NCI-H1436 (cell line): ENCODE data around the gene ALX4.

Experiments
- DNase-seq: peaks from one replicate; lab custom pipeline; 2025; lab: John Stamatoyannopoulos, UW

Gene ALX4

DNA sequence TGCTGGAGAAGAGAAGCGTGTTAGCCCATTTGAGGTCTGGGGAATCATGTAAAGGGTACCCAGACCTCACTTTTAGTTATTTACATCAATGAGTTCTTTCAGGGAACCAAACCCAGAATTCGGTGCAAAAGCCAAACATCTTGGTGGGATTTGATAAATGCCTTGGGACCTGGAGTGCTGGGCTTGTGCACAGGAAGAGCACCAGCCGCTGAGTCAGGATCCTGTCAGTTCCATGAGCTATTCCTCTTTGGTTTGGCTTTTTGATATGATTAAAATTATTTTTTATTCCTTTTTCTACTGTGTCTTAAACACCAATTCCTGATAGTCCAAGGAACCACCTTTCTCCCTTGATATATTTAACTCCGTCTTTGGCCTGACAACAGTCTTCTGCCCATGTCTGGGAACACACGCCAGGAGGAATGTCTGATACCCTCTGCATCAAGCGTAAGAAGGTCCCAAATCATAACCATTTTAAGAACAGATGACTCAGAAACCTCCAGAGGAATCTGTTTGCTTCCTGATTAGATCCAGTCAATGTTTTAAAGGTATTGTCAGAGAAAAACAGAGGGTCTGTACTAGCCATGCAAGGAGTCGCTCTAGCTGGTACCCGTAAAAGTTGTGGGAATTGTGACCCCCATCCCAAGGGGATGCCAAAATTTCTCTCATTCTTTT lies 65.2 kb downstream of the ALX4 start:
- DNase-seq: no peak

DNA sequence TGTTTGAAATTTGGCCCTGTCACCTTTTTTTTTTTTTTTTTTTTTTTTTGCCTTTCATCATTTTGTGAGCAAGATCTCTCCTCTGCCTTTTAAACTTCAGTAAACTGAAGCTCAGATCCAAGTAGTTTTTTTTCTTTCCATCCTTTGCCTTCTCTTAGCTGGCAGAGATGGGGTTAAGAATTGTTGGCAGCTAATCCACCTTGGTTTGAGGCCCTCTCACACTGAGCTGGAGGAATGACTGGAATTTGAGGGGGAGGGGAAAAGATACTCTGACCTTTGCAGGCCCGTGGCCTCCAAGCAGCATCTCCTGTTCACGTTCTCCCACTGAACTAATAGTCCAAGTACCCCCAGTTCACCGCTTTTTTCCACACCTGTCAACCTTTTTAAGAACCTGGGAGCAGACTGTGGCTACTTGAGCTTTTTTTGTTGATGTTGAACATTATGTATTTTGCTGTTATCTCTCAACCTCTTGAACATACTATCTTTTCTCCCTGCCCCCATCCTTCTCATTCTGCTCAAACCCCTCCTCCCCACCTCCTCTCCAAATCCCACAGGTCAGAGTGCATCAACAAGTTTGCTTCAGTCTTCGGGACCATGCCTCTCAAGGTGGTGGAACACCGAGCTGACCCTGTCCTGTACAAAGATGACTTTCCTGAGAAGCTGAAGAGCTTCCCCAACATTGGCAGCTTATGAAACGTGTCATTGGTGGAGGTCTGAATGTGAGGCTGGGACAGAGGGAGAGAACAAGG lies 66.2 kb downstream of the ALX4 start:
- no peak for DNase-seq

DNA sequence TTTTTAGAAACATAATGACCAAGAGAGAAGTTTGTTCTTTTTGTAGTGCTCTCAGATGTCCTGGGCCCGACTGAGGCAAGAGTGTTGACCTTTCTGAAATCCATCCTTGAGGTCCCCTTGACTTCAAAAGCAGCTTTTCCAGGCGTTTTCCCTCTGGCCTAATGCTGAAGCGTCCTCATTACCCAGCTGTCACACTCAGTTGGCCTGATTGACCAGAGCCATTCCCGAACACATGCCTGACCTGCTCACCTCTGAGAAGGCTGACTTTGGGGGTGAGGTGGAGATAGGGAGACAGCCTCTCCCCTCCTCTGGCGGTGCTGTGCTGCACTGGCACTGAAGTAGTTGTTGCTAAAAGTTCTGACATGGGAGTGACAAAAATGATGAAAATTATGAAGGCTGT lies 66.9 kb downstream of the ALX4 start:
- DNase-seq: no peak

DNA sequence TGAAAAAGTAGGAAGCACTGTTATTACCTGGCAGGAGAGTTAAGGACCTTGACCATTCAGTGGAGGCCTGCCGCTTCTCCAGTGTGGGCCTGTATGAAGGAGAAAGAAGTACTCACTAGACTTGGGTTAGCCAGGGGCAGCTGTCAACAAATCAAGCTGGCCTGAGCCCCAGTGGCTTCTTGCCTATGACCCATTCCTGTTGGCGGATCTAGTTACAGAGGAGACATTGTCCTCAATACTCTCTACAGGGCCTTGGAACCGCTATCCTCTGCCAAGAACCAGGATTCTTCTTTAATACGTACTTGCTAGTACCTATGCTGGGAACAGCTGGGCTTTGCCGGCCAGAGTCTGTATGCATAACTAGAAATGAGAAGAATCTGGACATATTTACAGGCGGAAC lies 68.1 kb downstream of the ALX4 start:
- DNase-seq: no peak

DNA sequence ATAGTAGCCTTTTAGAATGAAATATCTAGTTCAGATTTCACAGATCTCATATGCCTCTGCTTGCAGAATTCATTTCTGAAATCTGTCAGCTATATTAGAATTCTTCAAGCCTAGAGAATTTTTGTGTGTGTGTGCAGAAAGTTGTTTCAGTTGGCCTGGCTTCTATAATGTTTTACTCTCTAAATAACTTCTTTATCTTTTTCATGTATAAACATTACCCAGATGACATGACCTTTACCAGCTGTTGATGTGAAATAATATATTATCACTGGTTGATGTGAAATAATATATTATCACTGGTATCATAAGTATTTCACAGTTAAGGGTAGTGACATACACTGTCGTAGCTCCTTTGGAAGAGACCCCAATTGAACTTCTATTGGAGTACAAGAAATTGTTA lies 72.8 kb downstream of the ALX4 start:
- no peak for DNase-seq

DNA sequence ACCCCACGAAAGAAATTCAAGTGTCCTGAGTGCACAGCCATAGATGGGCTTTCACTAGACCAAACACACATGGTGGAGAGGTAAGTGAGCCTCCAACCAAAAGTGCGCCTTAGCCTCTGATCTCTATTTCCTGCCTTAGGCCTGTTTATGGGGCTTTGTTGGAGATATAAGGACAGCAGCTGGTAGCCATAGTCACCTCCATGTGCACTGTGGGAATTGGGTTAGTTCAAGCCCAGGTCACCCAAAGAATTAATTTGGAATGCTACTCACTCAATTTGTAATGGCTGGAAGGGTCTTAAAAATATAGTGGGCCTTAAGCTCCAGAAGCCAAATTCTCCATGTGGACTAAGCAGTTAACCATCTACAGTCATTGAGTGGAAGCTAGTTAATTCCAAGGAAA lies 73.6 kb downstream of the ALX4 start:
- no peak for DNase-seq

DNA sequence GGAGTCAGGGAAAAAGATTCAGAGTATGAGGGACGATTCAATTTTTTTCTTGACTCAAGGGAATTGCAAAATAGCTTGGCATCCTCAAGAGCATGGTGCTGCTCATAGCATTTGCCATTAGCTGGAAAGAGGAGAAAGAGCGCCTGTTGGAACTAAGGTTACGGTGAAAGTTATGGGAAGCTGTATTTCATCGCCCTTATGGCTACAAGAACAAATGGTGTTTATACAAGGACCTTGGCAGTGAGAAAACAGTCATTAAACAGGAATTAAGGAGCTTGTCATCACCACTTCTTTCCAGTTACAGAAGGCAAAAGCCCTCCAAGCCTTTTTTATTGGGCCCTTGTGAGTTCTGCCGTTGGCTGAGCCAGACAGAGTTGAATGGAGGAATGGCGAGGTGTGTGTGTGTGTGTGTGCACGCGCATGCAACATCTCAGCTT lies 74.2 kb downstream of the ALX4 start:
- no peak for DNase-seq

DNA sequence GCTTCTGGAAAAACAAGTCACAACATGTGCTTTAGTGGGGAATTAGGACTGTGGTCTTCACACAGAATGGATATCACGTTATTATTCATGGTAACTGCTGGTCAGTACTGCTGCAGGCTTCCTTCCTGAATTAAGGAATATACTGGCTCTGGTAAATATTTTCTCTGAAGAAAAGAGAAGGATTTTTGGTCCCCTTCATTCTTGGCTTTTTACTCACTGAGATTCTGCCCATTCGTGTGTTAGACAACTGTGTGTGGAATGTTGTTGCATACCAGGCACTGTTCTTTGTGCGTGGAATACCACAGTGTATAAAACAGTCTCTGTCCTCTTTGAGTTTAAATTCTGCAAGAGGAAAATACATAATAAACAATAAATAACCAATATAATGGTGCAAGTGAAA lies 80.3 kb downstream of the ALX4 start:
- no peak for DNase-seq

DNA sequence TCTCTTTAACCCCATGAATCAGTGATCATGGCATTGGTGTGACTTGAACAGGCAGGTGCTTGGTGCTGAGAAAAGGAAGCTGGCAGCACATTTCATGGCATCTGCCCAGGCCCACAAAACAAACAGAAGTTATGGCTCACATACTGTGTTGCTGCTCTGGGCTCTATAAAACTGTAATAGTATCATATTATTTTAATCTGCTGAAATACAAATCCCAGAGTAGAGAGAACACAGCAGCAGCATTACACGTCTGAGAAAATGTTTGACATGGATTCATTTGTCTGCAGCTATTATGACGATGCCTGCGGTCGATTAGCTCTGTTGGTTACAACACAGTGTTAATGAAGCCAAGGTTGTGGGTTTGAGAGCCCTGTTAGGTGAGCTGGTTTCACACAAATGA lies 80.8 kb downstream of the ALX4 start:
- DNase-seq: no peak

DNA sequence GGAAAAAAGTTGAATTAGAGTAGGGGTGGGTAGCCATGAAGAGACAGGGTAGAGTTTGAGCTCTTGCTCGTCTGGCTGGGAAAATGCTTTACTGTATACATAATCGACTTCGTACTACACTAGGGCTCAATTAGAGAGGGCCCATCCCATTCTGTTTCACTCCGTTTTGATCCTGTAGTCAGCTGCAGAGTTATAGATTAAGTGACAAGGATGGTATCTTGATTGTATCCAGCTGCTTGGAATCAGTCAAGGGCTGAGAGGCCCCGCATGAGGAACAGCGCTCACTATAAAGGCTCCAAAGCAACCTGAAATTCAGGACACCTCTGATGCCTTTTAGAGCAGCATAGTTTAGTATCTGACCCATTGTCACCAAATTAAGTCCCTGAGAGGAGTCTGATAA lies 81.6 kb downstream of the ALX4 start:
- no peak for DNase-seq

DNA sequence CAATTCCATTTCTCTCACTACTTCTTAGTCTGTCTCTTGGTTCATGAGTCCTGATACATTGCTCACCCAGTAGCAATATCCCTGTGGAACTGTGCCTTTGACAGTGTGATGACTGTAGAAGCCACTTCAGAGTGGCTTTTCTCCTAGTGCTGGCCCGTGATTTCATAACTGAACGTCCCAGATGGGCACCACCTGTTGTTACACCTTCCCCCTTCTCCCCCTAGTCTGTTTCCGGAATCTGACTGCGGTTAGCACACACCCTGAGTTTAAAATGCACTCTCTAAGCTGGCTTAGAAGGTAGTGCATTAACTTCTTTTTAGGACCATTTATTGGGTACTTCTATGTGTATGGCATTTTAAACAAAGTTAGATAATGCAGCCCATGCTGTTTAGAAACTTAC lies 83.0 kb downstream of the ALX4 start:
- DNase-seq: no peak

DNA sequence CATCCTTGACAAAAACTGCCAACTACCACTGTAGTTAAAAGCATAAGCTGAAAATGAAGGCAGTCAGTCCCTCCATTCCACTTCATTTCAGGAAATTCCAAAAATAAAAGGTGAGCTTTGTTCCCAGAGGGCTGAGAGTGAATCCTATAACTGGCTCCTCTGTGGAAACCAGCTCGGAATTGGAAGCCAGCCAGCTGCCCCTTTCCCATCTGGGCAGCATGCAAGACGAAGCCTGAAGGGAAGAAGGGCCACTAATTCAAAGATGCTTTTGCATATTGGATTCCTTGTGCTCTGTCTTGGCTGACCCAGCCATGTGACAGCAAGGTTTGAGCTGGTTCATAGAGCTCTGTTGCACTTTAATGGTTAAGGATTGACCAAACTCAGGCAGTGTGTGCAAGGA lies 83.4 kb downstream of the ALX4 start:
- no peak for DNase-seq

DNA sequence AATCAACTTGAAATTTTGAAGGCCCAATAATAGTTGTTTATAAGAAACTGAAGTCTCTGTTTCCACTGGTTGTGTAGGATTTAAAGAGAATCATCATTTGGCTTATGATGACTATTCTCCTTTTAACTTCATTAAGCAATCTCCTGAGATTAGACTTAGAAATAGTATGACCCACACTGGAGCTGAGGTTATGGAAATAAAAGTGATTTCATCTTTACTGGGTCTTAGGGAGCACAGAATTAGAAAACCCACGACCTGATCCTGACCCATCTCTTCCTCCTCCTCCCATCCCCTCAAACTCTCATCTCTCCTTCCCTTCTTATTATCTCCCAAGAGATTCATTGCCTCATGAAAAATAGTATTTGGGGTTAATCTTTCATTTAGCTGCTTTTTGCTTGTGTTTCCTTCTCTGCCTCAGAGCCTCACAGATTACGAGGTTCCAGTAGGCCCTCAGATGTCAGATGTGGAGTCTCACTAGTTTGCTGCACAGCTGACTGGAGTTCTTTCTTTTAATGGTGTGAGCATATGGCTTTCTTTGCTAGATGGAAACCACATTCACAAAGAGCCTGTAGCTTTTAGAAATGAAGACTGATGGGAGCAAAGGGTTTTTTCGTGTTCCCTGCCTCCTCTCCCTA lies 85.0 kb downstream of the ALX4 start:
- DNase-seq: no peak

DNA sequence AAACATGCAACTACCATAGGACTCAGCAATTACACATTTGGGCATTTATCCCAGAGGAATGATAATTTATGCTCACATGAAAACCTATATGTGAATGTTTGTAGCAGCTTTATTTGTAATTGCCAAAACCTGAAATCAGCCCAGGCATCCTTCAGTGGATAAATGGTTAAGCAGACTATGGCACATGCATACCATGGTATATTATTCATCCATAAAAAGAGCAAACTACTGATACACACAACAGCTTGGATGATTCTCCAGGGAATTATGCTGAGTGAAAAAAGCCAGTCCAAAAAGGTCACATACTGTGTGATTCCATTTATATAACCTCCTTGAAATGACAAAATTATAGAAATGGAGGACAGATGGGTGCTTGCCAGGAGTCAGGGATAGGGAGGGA lies 86.7 kb downstream of the ALX4 start:
- DNase-seq: no peak

DNA sequence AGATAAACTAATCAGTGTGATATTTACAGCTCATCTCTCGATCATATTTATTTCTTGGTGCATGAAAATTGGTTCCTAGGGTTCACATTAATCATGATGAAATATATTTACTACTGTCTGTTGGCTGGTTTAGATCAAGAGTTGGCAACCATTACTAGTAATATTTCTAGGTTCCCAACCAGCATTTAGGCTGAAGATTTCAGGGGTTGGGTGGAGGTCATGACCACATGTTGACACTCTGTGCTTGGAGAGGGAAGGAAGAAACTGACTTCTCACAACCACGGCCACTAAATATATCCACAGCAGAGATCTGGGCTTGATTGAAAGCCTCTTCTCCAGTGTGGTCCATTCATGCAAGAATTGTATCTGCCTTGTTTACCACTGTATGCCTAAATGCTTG lies 87.9 kb downstream of the ALX4 start:
- DNase-seq: no peak

DNA sequence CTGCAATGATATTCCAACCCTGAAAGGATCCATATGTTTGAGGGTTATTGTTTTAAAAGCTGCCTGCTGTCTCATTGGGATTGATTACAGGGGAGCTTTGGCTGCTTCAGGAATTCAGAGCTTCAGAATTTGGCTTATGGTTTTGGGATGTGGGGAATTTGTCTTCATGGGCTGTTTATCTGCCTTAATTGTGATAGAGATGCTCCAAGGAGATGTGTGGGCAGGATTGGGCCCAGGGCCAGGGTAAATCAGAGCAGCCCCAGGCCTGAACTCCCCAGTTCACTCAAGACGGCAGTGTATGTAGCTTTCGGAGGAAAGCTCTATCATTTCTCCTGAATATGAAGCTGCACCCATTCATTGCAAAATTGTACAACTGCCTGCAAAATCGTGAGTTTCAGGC lies 88.5 kb downstream of the ALX4 start:
- no peak for DNase-seq

DNA sequence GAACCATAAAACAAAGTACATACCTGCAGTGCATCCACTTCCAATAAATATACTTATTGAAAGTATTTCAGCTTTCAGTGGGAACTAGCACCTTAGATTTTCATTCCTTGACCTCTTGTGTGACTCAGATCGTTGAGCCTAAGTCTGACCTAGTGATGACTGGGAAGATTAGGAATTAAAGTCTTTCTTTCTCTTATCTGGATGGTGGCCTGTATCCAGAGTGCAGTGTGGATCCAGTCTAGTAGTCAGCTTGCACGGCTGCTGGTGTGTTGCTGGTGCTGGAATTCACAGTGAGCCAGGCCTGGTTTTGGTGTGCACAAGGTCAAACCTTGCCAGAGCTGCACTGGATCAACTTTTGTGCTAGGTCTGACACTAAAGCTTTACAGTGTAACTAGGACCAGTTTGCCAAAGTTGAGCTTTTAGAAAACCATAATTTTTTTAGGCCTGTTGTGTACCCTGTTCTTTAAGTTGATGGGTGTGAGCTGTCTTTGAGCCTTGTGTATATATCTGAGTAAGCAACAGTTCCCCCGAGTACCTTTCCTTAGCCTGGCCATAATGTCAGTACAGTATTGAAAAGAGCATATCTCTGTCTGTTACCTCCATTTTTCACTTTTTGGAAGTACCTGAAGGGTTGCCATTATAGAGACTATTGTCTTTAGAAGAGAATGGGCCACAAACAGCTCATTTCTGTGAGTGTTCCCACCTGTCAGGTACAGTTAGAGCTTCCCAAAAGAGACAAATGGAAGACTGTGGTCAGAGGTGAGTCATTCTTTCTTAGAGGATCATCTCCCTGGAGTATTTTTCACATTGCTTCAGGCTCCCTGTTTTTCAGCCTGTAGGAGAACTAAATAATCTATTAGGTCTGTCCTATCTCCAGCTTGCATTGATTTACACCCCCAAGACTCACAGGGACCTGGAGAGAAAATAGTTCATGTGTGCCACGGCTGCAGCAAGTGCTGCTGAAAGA lies 89.8 kb downstream of the ALX4 start:
- no peak for DNase-seq

DNA sequence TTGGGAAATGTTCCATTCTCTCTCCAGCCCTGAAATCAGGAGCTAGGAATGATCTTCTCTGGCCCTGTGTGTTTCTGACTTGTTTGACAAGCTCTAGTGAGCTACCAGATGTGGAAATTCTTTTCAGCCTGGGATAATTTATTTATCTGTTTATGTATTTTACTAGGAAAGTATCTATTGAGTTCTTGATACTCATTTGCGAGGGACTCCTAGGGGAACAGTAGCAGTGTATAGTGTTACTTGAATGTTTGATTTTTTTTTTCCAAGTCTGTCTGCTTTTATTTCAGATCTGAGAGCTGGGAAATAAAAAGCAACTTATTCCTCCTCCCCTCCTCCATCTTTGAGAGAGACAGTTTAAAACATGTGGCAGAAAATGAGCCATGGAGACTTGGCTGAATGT lies 92.5 kb downstream of the ALX4 start:
- DNase-seq: no peak

DNA sequence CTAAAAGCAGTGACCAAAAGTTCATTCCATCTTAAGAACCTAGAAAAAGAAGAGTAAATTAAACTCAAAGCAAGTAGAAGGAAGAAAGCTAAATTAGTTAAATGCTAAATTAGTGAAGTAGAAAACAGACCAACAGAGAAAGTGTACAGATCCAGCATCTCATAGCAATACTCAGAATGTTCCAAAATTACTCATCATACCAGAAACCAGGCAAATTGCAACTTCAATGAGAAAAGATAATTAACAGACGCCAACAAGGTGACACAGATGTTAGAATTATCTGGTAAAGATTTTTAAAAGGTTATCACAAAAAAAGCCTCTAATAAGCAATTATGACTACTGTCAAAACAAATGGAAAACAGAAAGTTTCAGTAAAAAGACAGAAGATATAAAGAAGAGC lies 96.8 kb downstream of the ALX4 start:
- DNase-seq: no peak

DNA sequence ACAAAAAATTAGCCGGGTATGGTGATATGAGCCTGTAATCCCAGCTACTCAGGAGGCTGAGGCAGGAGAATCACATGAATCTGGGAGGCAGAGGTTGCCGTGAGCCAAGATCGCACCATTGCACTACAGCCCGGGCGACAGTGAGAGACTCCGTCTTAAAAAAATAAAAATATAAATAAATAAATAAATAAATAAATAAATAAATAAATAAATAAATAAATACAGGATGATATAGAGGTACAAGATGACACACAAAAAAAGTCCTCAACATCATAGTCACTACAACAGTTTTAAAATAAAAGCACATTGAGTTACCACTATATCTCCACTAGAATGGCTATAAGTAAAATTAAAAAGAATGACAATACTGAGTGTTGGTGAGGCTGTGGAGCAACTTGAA lies 97.8 kb downstream of the ALX4 start:
- DNase-seq: no peak
